Keratinocyte (primary cell): ENCODE results near the gene NECTIN2. TPM values are rescaled to one million over a fixed set of nuclear protein-coding genes. Genes with fewer than 3 reads are reported as not detected.

ENCODE experiments used
- DNase-seq: peaks from one replicate; pipeline ENCODE4 v3.0.0-alpha.2; 2011; ENCODE audit warnings: low read depth, missing footprints, low spot score
- FAIRE-seq: peaks from 2 replicates; lab custom pipeline; 2011; peaks lifted over from hg19 to GRCh38; lab: Jason Lieb, UNC
- H2AFZ ChIP-seq: 2 replicates; pipeline ENCODE4 v1.6.0; 2012; ENCODE audit warnings: low read length, control low read depth, inconsistent platforms; ENCODE audit not compliant: control insufficient read depth
- H3K27ac ChIP-seq: 2 replicates; pipeline ENCODE4 v1.5.1; 2011; ENCODE audit warnings: low read length; ENCODE audit not compliant: control insufficient read depth, insufficient read depth
- H3K27me3 ChIP-seq: 3 replicates; pipeline ENCODE4 v1.6.0; 2011; ENCODE audit warnings: low read length; ENCODE audit not compliant: control insufficient read depth, insufficient read depth; ENCODE audit errors: extremely low read depth
- H3K36me3 ChIP-seq, 2 experiments: 2 replicates in 1 of 2; 3 replicates in 1 of 2; pipeline ENCODE4 v1.5.1; 2011; ENCODE audit warnings: low read length in 2 of 2, mild to moderate bottlenecking in 1 of 2; ENCODE audit not compliant: control insufficient read depth in 2 of 2, insufficient read depth in 2 of 2; ENCODE audit errors: extremely low read depth in 1 of 2
- H3K4me1 ChIP-seq: 3 replicates; pipeline ENCODE4 v1.5.1; 2011; ENCODE audit warnings: low read length; ENCODE audit not compliant: control insufficient read depth, insufficient read depth; ENCODE audit errors: extremely low read depth
- H3K4me2 ChIP-seq: 3 replicates; pipeline ENCODE4 v1.6.0; 2011; ENCODE audit warnings: low read depth, low read length; ENCODE audit not compliant: control insufficient read depth, insufficient read depth; ENCODE audit errors: extremely low read depth
- H3K4me3 ChIP-seq, 3 experiments: fragments of 200-600 bp in 1 of 3; sonication (generic) in 1 of 3; 2 replicates in 2 of 3; 3 replicates in 1 of 3; pipeline ENCODE4 v1.5.1; 2011 to 2016; ENCODE audit warnings: low read length in 3 of 3, mild to moderate bottlenecking in 3 of 3, control low read depth in 2 of 3, inconsistent platforms in 1 of 3, low read depth in 1 of 3, mixed read lengths in 1 of 3, mixed run types in 1 of 3, moderate library complexity in 1 of 3; ENCODE audit not compliant: control insufficient read depth in 2 of 3, insufficient read depth in 2 of 3; ENCODE audit errors: extremely low read depth in 1 of 3
- H3K79me2 ChIP-seq: 2 replicates; pipeline ENCODE4 v1.6.0; 2012; ENCODE audit warnings: low read length; ENCODE audit not compliant: control insufficient read depth, insufficient read depth
- H3K9ac ChIP-seq: 3 replicates; pipeline ENCODE4 v1.6.0; 2011; ENCODE audit warnings: low read length; ENCODE audit not compliant: control insufficient read depth, insufficient read depth; ENCODE audit errors: extremely low read depth
- H3K9me1 ChIP-seq: 3 replicates; pipeline ENCODE4 v1.6.0; 2011; ENCODE audit warnings: low read length; ENCODE audit not compliant: control insufficient read depth, insufficient read depth; ENCODE audit errors: extremely low read depth
- H3K9me3 ChIP-seq: 2 replicates; pipeline ENCODE4 v1.5.1; 2012; ENCODE audit warnings: low read depth, low read length; ENCODE audit not compliant: control insufficient read depth
- H4K20me1 ChIP-seq: 3 replicates; pipeline ENCODE4 v1.6.0; 2011; ENCODE audit warnings: low read length; ENCODE audit not compliant: control insufficient read depth, insufficient read depth; ENCODE audit errors: extremely low read depth
- CTCF ChIP-seq, 3 experiments: IDR thresholded peaks in 1 of 3; conservative IDR thresholded peaks in 1 of 3; optimal IDR thresholded peaks in 1 of 3; 2 replicates in 2 of 3; 3 replicates in 1 of 3; pipeline versions ENCODE3 to v1.5.1; 2011; ENCODE audit warnings: low read length in 3 of 3, mild to moderate bottlenecking in 3 of 3, moderate library complexity in 2 of 3, control low read depth in 1 of 3, inconsistent platforms in 1 of 3; ENCODE audit not compliant: insufficient read depth in 2 of 3; ENCODE audit errors: extremely low read depth in 1 of 3
- EZH2 ChIP-seq: IDR thresholded peaks from one replicate; pipeline ENCODE4 v1.6.1; 2012; ENCODE audit warnings: inconsistent platforms, mild to moderate bottlenecking, low read length, moderate library complexity
- dilution Hi-C: fragments of 300-500 bp; cut with MboI; formaldehyde crosslinking; loops from one replicate; pipeline ENCODE4 v1.7.0; 2020; ENCODE audit warnings: low sequenced_read_pairs; ENCODE audit not compliant: extremely low pct_ligation_motif_present
- polyA plus RNA-seq, 5 experiments: library from polyadenylated mRNA; depleted of rRNA in 3 of 5; stranded (reverse) in 3 of 5; stranded (forward) in 1 of 5; unstranded in 1 of 5; fragments of >200 nt; gene quantifications; 1 replicate in 1 of 5; 2 replicates in 3 of 5; 3 replicates in 1 of 5; pipeline versions ENCODE4 v1.2.1 to v1.2.3, GENCODE V29; 2011 to 2012; ENCODE audit warnings: missing spikeins in 2 of 5, low read depth in 1 of 5, low replicate concordance in 1 of 5

NECTIN2 gene
- polyA plus RNA-seq, 1 donor (not counting 4 experiments of a cell fraction or from before 2014, with no cell fraction given) = 26.8 TPM

GRCh38 chr19:44894946-44895345, 48.8 kb downstream of the NECTIN2 start:
- Histone ChIP-seq H3K4me2 (no peak overlapping the region), H3K9me1 (no peaks in the 10 kb centered on the region), H4K20me1 (peaks cover 11% of the 10 kb centered on the region), H3K9me3 (no peaks in the 10 kb centered on the region), H3K9ac (no peak overlapping the region), H3K4me1 (peaks cover 13% of the 10 kb centered on the region), H3K79me2 (peaks cover 56% of the 10 kb centered on the region), H3K36me3 (peaks cover 35 to 59% of the 10 kb centered on the region in 2 experiments), H2AFZ (no peak overlapping the region), H3K27ac (no peak overlapping the region), H3K4me3 (no peak overlapping the region), H3K27me3 (no peaks in the 10 kb centered on the region)
- dilution Hi-C loops = no loop called here
- FAIRE-seq = no peak
- TF ChIP-seq EZH2 (no peak), CTCF (optimal IDR thresholded peaks at IDR 0.05 in 1 of 3, IDR thresholded peaks at IDR 0.05 in 1 of 3, conservative IDR thresholded peaks at IDR 0.05 in 1 of 3; ENCODE audit: extremely low read depth in 1 of 3, insufficient read depth in 2 of 3, low read length in 3 of 3) (no peak)
- no peak for DNase-seq

GRCh38 chr19:44897835-44898234, 51.7 kb downstream of the NECTIN2 start:
- Histone ChIP-seq H2AFZ (no peak overlapping the region), H4K20me1 (peaks cover 9% of the 10 kb centered on the region), H3K4me2 (no peak overlapping the region), H3K36me3 (peaks cover 54 to 66% of the 10 kb centered on the region in 2 experiments), H3K9me3 (no peaks in the 10 kb centered on the region), H3K79me2 (peaks cover 38% of the 10 kb centered on the region), H3K4me3 (no peak overlapping the region), H3K4me1 (peaks cover 2% of the 10 kb centered on the region), H3K9me1 (no peaks in the 10 kb centered on the region), H3K27ac (no peak overlapping the region), H3K9ac (no peak overlapping the region), H3K27me3 (no peaks in the 10 kb centered on the region)
- DNase-seq (no peak), FAIRE-seq (no peak)
- TF ChIP-seq EZH2 (no peak), CTCF (optimal IDR thresholded peaks at IDR 0.05 in 1 of 3, IDR thresholded peaks at IDR 0.05 in 1 of 3, conservative IDR thresholded peaks at IDR 0.05 in 1 of 3; ENCODE audit: extremely low read depth in 1 of 3, insufficient read depth in 2 of 3, low read length in 3 of 3) (no peak)
- dilution Hi-C loops = no loop called here
